ENCODE data around the gene ANKRD30B. TPM values are rescaled to one million over a fixed set of nuclear protein-coding genes. Genes with fewer than 3 reads are reported as not detected.

Gene ANKRD30B
- polyA plus RNA-seq, 2 of the 4 experiments (the other 2 are of a cell fraction) = not detected

DNA sequence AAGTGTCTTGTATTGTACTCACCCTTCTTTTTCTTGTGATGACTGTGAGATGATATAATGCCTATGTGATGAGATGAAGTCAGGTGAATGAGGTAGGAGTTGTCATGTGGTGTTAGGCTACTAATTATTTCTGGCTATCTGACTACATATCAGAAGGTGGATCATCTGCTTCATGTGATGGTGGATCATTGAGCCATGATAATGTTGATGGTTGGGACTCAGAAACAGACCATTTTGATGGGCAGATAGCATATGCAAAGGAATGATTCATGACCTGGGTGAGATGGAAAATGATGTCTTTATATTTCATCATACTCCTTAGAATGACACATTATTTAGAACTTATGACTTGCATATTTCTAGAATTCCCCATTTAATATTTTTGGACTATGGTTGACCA, 19.5 kb downstream of the ANKRD30B start:
- TF ChIP-seq MAZ (IDR thresholded peaks at IDR 0.05; ENCODE audit: borderline replicate concordance, low read depth, low read length) (no peak), HOXB5 (CRISPR knock-in tag; IDR thresholded peaks at IDR 0.05) (no peak), KDM5A (IDR thresholded peaks at IDR 0.05) (no peak), FOSL2 (IDR thresholded peaks at IDR 0.05) (no peak), FOSL2 (CRISPR knock-in tag; IDR thresholded peaks at IDR 0.05) (no peak), BHLHE40 (IDR thresholded peaks at IDR 0.05; ENCODE audit: low read depth, low read length) (no peak), NFE2L2 (conservative IDR thresholded peaks at IDR 0.05; ENCODE audit: low read length) (no peak), HEYL (CRISPR knock-in tag; IDR thresholded peaks at IDR 0.05) (no peak), JUN (IDR thresholded peaks at IDR 0.05) (no peak), ZC3H11A (IDR thresholded peaks at IDR 0.05) (no peak)
- TF ChIP-seq, protein P1, sequence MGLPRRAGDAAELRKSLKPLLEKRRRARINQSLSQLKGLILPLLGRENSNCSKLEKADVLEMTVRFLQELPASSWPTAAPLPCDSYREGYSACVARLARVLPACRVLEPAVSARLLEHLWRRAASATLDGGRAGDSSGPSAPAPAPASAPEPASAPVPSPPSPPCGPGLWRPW (IDR thresholded peaks at IDR 0.05) = no peak
- TF ChIP-seq, protein P2, sequence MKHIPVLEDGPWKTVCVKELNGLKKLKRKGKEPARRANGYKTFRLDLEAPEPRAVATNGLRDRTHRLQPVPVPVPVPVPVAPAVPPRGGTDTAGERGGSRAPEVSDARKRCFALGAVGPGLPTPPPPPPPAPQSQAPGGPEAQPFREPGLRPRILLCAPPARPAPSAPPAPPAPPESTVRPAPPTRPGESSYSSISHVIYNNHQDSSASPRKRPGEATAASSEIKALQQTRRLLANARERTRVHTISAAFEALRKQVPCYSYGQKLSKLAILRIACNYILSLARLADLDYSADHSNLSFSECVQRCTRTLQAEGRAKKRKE (CRISPR knock-in tag; IDR thresholded peaks at IDR 0.05; ENCODE audit: low read depth) = no peak
- Histone ChIP-seq H3K4me2 (no peak overlapping the region), H3K27ac (no peak overlapping the region), H3K4me1 (no peaks in the 10 kb centered on the region), H3K9me3 (no peaks in the 10 kb centered on the region), H3K4me3 (no peak overlapping the region)
- POLR2A ChIA-PET = no interaction called here
- DNase-seq (ENCODE audit: low read depth in 1 of 2, low spot score in 1 of 2) (no peak), FAIRE-seq (no peak), ATAC-seq (no peak)
- CTCF ChIA-PET = no interaction called here

DNA sequence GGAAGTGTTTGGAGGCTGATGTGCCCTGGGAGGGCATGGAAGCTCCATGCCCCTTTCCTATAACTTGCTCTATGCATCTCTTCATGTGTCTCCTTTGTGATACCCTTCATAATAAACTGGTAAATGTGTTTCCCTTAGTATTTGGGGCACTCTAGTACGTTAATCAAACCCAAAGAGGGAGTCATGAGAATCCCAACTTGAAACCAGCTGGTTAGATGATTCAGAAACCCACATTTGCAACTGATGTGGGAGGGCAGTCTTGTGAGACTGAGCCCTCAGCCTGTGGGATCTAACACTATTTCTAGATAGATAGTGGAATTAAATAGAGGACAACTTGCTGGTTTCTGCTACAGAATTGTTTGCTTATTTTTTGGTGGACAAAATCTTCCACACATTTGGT, 20.3 kb downstream of the ANKRD30B start:
- no peak for FAIRE-seq

DNA sequence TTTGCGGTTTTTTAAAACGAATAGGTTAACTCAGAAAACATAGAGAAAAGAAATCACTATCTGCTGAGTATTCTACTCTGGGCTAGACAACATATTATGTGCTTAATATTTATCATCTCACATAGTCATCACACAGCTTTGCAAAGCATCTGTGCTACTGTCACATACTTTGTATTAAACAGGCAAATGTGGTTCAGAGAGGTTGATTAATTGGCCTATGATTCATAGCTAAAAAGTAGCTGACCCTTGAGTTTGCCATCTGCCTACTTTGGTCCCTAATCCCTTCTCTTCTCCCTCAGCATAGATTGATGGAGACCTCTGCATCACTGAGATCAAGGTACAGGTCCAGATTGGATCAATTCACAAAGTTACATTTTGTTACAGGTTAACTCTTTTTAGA, 21.4 kb downstream of the ANKRD30B start:
- CTCF ChIA-PET = no interaction called here

More for the DNA sequence above, 20.3 kb downstream of the ANKRD30B start:
- Histone ChIP-seq H3K27ac (no peak overlapping the region), H3K9me3 (no peaks in the 10 kb centered on the region), H3K4me1 (no peaks in the 10 kb centered on the region), H3K4me3 (no peak overlapping the region), H3K4me2 (no peak overlapping the region)
- ChIA-PET POLR2A (no interaction called here), CTCF (no interaction called here)
- no peak for ATAC-seq
- 0% methylated on average over 1 of the region's 1 CpG for WGBS (ENCODE audit: missing lambda C conversion rate)
- no peak for DNase-seq (ENCODE audit: low read depth in 1 of 2, low spot score in 1 of 2)
- TF ChIP-seq JUNB (IDR thresholded peaks at IDR 0.05) (no peak), CHD4 (IDR thresholded peaks at IDR 0.05; ENCODE audit: borderline replicate concordance) (no peak), EHMT2 (IDR thresholded peaks at IDR 0.05; ENCODE audit: low read depth) (no peak)

DNA sequence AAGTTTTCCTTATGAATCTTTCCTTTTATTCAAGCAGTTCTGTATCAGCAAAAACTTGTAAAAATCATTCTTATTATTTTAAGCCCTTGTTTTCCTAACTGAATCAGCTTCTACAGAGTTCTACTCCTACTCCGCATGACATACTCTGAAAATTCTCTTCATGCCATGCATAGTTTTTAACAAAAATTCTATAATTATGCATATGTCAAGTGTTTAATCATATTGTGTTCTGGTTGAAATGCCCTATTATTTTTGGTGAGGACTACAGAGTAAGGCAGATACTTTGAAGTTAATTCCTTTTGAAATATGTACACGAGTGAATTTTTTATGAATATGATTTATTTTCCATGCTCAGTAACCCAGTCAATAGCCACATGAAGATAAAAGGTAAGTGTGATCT, 28.8 kb downstream of the ANKRD30B start:
- H3K4me1 ChIP-seq = no peaks in the 10 kb centered on the region
- ChIA-PET POLR2A (no interaction called here), CTCF (no interaction called here)
- H3K4me2 ChIP-seq = no peak overlapping the region
- H3K27ac ChIP-seq = no peak overlapping the region
- DNase-seq (ENCODE audit: low read depth in 1 of 2, low spot score in 1 of 2) = no peak
- WGBS (ENCODE audit: missing lambda C conversion rate) = 46% methylated on average over 2 of the region's 2 CpGs
- no peak overlapping the region for H3K4me3 ChIP-seq
- no peak for ATAC-seq
- no peaks in the 10 kb centered on the region for H3K9me3 ChIP-seq
- TF ChIP-seq CBX2 (IDR thresholded peaks at IDR 0.05; ENCODE audit: borderline replicate concordance, low read depth) (no peak), BHLHE40 (IDR thresholded peaks at IDR 0.05; ENCODE audit: low read depth, low read length) (no peak), CHD2 (IDR thresholded peaks at IDR 0.05; ENCODE audit: low read length, partially characterized antibody) (no peak), PHF8 (IDR thresholded peaks at IDR 0.05; ENCODE audit: borderline replicate concordance, low read depth) (no peak), RARB (CRISPR knock-in tag; IDR thresholded peaks at IDR 0.05) (no peak), HOXB5 (CRISPR knock-in tag; IDR thresholded peaks at IDR 0.05) (no peak), GATA3 (IDR thresholded peaks at IDR 0.05; ENCODE audit: borderline replicate concordance) (no peak), FOXS1 (CRISPR knock-in tag; IDR thresholded peaks at IDR 0.05) (no peak), ZC3H11A (IDR thresholded peaks at IDR 0.05) (no peak), POLR2AphosphoS2 (conservative IDR thresholded peaks at IDR 0.05; ENCODE audit: low read length) (no peak), HEYL (CRISPR knock-in tag; IDR thresholded peaks at IDR 0.05) (no peak)
- TF ChIP-seq, protein P3, sequence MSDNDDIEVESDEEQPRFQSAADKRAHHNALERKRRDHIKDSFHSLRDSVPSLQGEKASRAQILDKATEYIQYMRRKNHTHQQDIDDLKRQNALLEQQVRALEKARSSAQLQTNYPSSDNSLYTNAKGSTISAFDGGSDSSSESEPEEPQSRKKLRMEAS (IDR thresholded peaks at IDR 0.05) = no peak
- TF ChIP-seq, protein P4, sequence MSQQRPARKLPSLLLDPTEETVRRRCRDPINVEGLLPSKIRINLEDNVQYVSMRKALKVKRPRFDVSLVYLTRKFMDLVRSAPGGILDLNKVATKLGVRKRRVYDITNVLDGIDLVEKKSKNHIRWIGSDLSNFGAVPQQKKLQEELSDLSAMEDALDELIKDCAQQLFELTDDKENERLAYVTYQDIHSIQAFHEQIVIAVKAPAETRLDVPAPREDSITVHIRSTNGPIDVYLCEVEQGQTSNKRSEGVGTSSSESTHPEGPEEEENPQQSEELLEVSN (IDR thresholded peaks at IDR 0.05; ENCODE audit: borderline replicate concordance, low read depth) = no peak
- no peak for FAIRE-seq

More for the DNA sequence above, 21.4 kb downstream of the ANKRD30B start:
- WGBS (ENCODE audit: missing lambda C conversion rate) = 3% methylated on average over 2 of the region's 2 CpGs
- H3K4me3 ChIP-seq = no peak overlapping the region
- H3K4me1 ChIP-seq = no peaks in the 10 kb centered on the region
- H3K4me2 ChIP-seq = no peak overlapping the region
- DNase-seq (ENCODE audit: low read depth in 1 of 2, low spot score in 1 of 2) (no peak), FAIRE-seq (no peak), ATAC-seq (no peak)
- POLR2A ChIA-PET = no interaction called here
- TF ChIP-seq CHD4 (IDR thresholded peaks at IDR 0.05; ENCODE audit: borderline replicate concordance) (no peak), SMC3 (IDR thresholded peaks at IDR 0.05) (no peak), RAD21 (conservative IDR thresholded peaks at IDR 0.05 in 1 of 2, IDR thresholded peaks at IDR 0.05 in 1 of 2) (no peak), JUN (IDR thresholded peaks at IDR 0.05) (no peak), TFCP2L1 (CRISPR knock-in tag; IDR thresholded peaks at IDR 0.05) (no peak), ZC3H11A (IDR thresholded peaks at IDR 0.05) (no peak), EHMT2 (IDR thresholded peaks at IDR 0.05; ENCODE audit: low read depth) (no peak), RCOR1 (IDR thresholded peaks at IDR 0.05; ENCODE audit: low read depth, low read length) (no peak)
- TF ChIP-seq, protein P5, sequence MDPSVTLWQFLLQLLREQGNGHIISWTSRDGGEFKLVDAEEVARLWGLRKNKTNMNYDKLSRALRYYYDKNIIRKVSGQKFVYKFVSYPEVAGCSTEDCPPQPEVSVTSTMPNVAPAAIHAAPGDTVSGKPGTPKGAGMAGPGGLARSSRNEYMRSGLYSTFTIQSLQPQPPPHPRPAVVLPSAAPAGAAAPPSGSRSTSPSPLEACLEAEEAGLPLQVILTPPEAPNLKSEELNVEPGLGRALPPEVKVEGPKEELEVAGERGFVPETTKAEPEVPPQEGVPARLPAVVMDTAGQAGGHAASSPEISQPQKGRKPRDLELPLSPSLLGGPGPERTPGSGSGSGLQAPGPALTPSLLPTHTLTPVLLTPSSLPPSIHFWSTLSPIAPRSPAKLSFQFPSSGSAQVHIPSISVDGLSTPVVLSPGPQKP (IDR thresholded peaks at IDR 0.05; ENCODE audit: low read depth, low read length) = no peak
- H3K27ac ChIP-seq = no peak overlapping the region
- H3K9me3 ChIP-seq = no peaks in the 10 kb centered on the region

Data from A549 (cell line).